DOHH2 (cell line): ENCODE results near the gene CELA2B.

Experiments used
- H3F3A ChIP-seq: fragments of 200-600 bp; sonication (generic), shearing (Covaris generic); 2 replicates; pipeline ENCODE4 v1.6.0; 2016; ENCODE audit warnings: antibody characterized with exemption, mild to moderate bottlenecking; ENCODE audit not compliant: control insufficient read depth, insufficient read depth
- H3K27ac ChIP-seq: fragments of 200-600 bp; sonication (generic); 2 replicates; pipeline ENCODE4 v1.5.1; 2014; ENCODE audit warnings: low read depth, mild to moderate bottlenecking, low read length, moderate library complexity
- H3K27me3 ChIP-seq: fragments of 200-600 bp; sonication (generic); 2 replicates; pipeline ENCODE4 v1.6.1; 2014; ENCODE audit warnings: mild to moderate bottlenecking, low read length, mixed read lengths; ENCODE audit not compliant: control insufficient read depth
- H3K36me3 ChIP-seq: fragments of 200-600 bp; sonication (generic); 2 replicates; pipeline ENCODE4 v1.6.1; 2014; ENCODE audit warnings: mild to moderate bottlenecking, low read length, moderate library complexity, mixed read lengths; ENCODE audit not compliant: control insufficient read depth
- H3K4me1 ChIP-seq: fragments of 200-600 bp; sonication (generic); 2 replicates; pipeline ENCODE4 v1.6.1; 2014; ENCODE audit warnings: mild to moderate bottlenecking, low read length, mixed read lengths; ENCODE audit not compliant: control insufficient read depth
- H3K4me2 ChIP-seq: fragments of 200-600 bp; sonication (generic); 2 replicates; pipeline ENCODE4 v1.6.0; 2014; ENCODE audit warnings: mild to moderate bottlenecking, low read length, moderate library complexity
- H3K4me3 ChIP-seq: fragments of 200-600 bp; sonication (generic); 2 replicates; pipeline ENCODE4 v1.5.1; 2014; ENCODE audit warnings: mild to moderate bottlenecking, low read length, mixed read lengths
- H3K79me2 ChIP-seq: fragments of 200-600 bp; sonication (generic); 2 replicates; pipeline ENCODE4 v1.6.1; 2014; ENCODE audit warnings: mild to moderate bottlenecking, low read length, mixed read lengths; ENCODE audit not compliant: control insufficient read depth
- H3K9me2 ChIP-seq: fragments of 200-600 bp; sonication (generic); replicated peaks from 2 replicates; pipeline ENCODE4 v1.6.1; 2014; ENCODE audit warnings: mild to moderate bottlenecking, low read length, mixed read lengths; ENCODE audit not compliant: control insufficient read depth
- H3K9me3 ChIP-seq: fragments of 200-600 bp; sonication (generic); 2 replicates; pipeline ENCODE4 v1.6.1; 2014; ENCODE audit warnings: antibody characterized with exemption, low read length, mixed read lengths; ENCODE audit not compliant: control insufficient read depth, insufficient read depth
- H4K20me1 ChIP-seq: fragments of 200-600 bp; sonication (generic); 2 replicates; pipeline ENCODE4 v1.6.0; 2014; ENCODE audit warnings: low read depth, mild to moderate bottlenecking, antibody characterized with exemption, low read length, moderate library complexity; ENCODE audit not compliant: control insufficient read depth, insufficient read depth
- EZH2phosphoT487 ChIP-seq: fragments of 200-600 bp; sonication (generic); IDR thresholded peaks from 2 replicates; pipeline ENCODE4 v1.6.1; 2017; ENCODE audit warnings: borderline replicate concordance, mild to moderate bottlenecking, antibody characterized with exemption, low read length, moderate library complexity, mixed read lengths
- TF ChIP-seq, protein P1 (sequence below): fragments of 200-600 bp; sonication (generic); IDR thresholded peaks from one replicate; pipeline ENCODE4 v1.5.1; 2014; ENCODE audit warnings: antibody characterized with exemption, mild to moderate bottlenecking, low read depth, low read length; ENCODE audit not compliant: poor library complexity, severe bottlenecking

The CELA2B gene

DNA sequence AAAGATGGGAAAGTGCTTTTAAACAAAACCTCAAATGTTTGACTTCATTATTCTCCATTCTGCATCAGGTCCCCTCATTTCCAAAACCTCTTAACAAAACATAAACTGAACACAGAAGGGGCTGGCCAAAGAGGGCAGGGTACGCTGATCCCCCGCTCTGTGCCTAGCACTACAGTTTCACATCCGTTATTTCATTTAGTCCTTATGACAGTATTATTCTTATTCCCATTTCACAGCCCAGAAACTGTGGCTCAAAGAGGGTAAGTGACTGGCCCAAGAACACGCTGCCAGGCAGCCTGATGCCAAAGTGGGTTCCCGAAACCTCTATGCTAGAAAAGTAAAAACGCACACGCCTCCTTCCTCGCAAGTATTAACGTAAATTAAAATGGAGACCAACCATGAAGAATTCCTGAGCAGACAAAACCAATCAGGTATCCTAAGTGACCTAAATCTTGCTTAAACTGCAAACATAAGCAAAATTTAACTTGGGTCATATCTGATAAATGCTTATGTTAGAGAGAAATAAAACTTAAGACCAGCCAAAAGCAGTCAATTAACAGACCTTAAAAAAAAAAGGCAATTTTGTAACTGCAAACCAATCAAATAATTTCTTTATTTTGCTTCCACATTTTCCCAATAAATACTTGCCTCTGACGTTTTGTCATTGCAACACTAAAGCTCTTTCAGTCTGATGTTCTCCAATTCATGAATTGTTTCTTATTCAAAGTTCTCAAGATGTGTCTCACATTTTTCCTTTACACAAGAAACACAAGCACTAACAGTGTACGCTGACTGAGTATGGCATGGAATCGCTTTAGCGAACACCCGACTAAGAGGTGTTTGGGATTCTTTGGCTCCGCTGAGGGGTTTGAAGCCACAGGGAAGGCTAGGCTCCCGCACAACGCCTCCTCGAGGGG is 47.5 kb downstream of the CELA2B start:
- Histone ChIP-seq H3K79me2 (peaks cover 22% of the 10 kb centered on the region), H3F3A (peaks cover 7% of the 10 kb centered on the region; the same call in 1 of the 2 replicates), H3K9me2 (no peaks in the 10 kb centered on the region), H3K4me3 (peak overlapping the region; percentile 83), H3K36me3 (no peaks in the 10 kb centered on the region), H3K9me3 (no peaks in the 10 kb centered on the region), H3K4me1 (peaks cover 28% of the 10 kb centered on the region), H3K27ac (no peak overlapping the region), H3K27me3 (no peaks in the 10 kb centered on the region), H4K20me1 (no peaks in the 10 kb centered on the region), H3K4me2 (peak overlapping the region; percentile 77)
- TF ChIP-seq, protein P1, sequence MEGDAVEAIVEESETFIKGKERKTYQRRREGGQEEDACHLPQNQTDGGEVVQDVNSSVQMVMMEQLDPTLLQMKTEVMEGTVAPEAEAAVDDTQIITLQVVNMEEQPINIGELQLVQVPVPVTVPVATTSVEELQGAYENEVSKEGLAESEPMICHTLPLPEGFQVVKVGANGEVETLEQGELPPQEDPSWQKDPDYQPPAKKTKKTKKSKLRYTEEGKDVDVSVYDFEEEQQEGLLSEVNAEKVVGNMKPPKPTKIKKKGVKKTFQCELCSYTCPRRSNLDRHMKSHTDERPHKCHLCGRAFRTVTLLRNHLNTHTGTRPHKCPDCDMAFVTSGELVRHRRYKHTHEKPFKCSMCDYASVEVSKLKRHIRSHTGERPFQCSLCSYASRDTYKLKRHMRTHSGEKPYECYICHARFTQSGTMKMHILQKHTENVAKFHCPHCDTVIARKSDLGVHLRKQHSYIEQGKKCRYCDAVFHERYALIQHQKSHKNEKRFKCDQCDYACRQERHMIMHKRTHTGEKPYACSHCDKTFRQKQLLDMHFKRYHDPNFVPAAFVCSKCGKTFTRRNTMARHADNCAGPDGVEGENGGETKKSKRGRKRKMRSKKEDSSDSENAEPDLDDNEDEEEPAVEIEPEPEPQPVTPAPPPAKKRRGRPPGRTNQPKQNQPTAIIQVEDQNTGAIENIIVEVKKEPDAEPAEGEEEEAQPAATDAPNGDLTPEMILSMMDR: no peak
- no peak for TF ChIP-seq EZH2phosphoT487

DNA sequence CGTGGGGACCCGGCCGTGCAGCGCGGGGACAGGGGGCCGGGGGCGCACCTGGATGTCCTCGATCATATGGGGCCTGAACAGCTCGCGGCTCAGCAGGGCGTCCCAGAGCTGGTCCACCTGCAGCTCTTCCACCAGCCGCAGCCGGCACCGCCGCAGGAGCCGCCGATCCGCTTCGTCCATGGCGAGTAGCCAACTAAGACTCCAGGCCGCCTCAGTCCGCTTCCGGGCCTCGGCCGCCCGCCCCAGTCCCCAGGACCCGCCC is 48.0 kb downstream of the CELA2B start, which contains the start of gene CASP9:
Gene CASP9, minus strand, starts transcription at position 195 of the 262 bp plus-strand sequence. Its CDS starts 15 bp downstream, at position 180.
- Histone ChIP-seq H3K4me1 (peaks cover 28% of the 10 kb centered on the region), H3K9me2 (no peaks in the 10 kb centered on the region), H3K9me3 (no peaks in the 10 kb centered on the region), H3K4me3 (peak within 1 kb of the TSS; percentile 83), H3K36me3 (no peaks in the 10 kb centered on the region), H3K4me2 (peak within 1 kb of the TSS; percentile 77), H3K27ac (peak within 1 kb of the TSS; percentile 60), H3K27me3 (no peaks in the 10 kb centered on the region), H3K79me2 (peaks cover 27% of the 10 kb centered on the region), H3F3A (peaks cover 7% of the 10 kb centered on the region; the same call in 1 of the 2 replicates), H4K20me1 (no peaks in the 10 kb centered on the region)
- no peak for TF ChIP-seq EZH2phosphoT487
- TF ChIP-seq, protein P1: no peak

DNA sequence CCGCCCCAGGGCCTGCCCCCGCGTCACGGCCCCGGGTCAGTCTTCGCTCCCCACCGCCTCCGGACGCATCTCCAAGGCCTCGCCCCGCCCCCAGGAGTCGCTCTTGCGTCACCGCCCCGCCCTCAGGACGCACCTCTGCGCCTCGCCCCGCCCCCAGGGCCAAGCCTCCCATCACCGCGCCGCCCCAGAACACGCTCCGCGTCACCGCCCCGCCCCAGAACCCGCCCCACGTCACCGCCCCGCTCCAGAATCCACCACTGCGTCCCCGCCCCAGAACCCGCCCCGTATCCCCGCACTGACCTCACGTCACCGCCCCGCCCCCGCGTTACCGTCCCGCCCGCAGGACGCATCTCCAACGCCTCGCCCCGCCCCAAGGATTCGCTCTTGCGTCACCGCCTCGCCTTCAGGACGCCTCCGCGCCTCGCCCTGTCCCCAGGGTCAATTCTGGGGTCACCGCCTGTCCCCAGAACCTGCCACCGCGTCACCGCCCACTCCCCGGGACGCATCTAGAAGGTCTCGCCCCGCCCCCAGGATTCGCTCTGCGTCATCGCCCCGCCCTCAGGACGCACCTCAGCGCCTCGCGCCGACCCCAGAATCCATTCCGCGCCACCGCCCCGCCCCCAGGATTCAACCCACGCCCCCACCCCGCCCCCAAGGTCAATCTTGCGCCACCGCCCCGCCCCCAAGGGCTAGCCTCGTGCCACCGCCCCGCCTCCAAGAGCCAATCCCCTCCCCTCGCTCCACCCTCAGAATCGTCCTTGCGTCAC is 48.6 kb downstream of the CELA2B start:
- Histone ChIP-seq H4K20me1 (no peaks in the 10 kb centered on the region), H3K9me2 (no peaks in the 10 kb centered on the region), H3K36me3 (no peaks in the 10 kb centered on the region), H3K4me1 (peaks cover 28% of the 10 kb centered on the region), H3K27me3 (no peaks in the 10 kb centered on the region), H3F3A (peaks cover 7% of the 10 kb centered on the region; the same call in 1 of the 2 replicates), H3K4me3 (peak overlapping the region; percentile 83), H3K79me2 (peaks cover 28% of the 10 kb centered on the region), H3K9me3 (no peaks in the 10 kb centered on the region), H3K4me2 (peak overlapping the region; percentile 77), H3K27ac (peak overlapping the region; percentile 60)
- TF ChIP-seq EZH2phosphoT487: no peak
- TF ChIP-seq, protein P1: no peak
